Measurements from ENCODE around the gene PEX26.

GRCh38 chr22:18145676-18146388 lies 68.0 kb downstream of the PEX26 start:
- TF ChIP-seq CTCF (conservative IDR thresholded peaks at IDR 0.05; ENCODE audit: low read depth, low read length) (no peak), EZH2 (IDR thresholded peaks at IDR 0.05; ENCODE audit: low read length, unreplicated experiment) (no peak)

Measured in PC-3 (cell line).